A549 (cell line): ENCODE results near the gene CLDN7. TPM values are rescaled to one million over a fixed set of nuclear protein-coding genes. Genes with fewer than 3 reads are reported as not detected.
A peak's percentile ranks its signal among the peaks of the same experiment; 100 is the strongest.

ENCODE experiments used
- ATAC-seq, 2 experiments: fragments of 200-7000 bp in 1 of 2; fragments of >200 bp in 1 of 2; cut with Nextera tagmentation in 1 of 2; cut with Tn5 transposase in 1 of 2; 3 replicates each; pipeline versions ENCODE4 v1.8.0 to v1.9.1; 2018 to 2020; ENCODE audit warnings: mild to moderate bottlenecking in 1 of 2, moderate library complexity in 1 of 2
- CTCF ChIA-PET: fragments of 300-600 bp; sonication (Branson Sonifier 250); formaldehyde crosslinking; extraction: SDS; loops from one replicate; lab custom pipeline; 2021; ENCODE audit warnings: antibody characterized with exemption, inconsistent platforms; lab: Yijun Ruan, JAX
- POLR2A ChIA-PET: fragments of 350-600 bp; formaldehyde crosslinking; extraction: SDS; loops from one replicate; lab custom pipeline; 2021; ENCODE audit warnings: antibody characterized with exemption, inconsistent platforms; lab: Yijun Ruan, JAX
- DNase-seq, 2 experiments: peaks; one replicate each; pipeline versions ENCODE4 v3.0.0 to v3.0.0-alpha.2; 2011 to 2016; ENCODE audit warnings: low read depth in 1 of 2, low spot score in 1 of 2
- FAIRE-seq: peaks from 2 replicates; lab custom pipeline; 2011; peaks lifted over from hg19 to GRCh38; lab: Jason Lieb, UNC
- H3K27ac ChIP-seq, 2 experiments: fragments of >200 bp; sonication (Bioruptor Twin); formaldehyde crosslinking; 3 replicates each; pipeline ENCODE4 v1.5.1; 2016 to 2017
- H3K4me1 ChIP-seq: fragments of >200 bp; sonication (Bioruptor Twin); formaldehyde crosslinking; 3 replicates; pipeline ENCODE4 v1.6.1; 2016
- H3K4me2 ChIP-seq: fragments of >200 bp; sonication (Bioruptor Twin); formaldehyde crosslinking; 3 replicates; pipeline ENCODE4 v1.6.1; 2016
- H3K4me3 ChIP-seq: fragments of >200 bp; sonication (Bioruptor Twin); formaldehyde crosslinking; 3 replicates; pipeline ENCODE4 v1.5.1; 2016
- H3K9me3 ChIP-seq: fragments of >200 bp; sonication (Bioruptor Twin); formaldehyde crosslinking; 3 replicates; pipeline ENCODE4 v1.6.1; 2016
- CBX2 ChIP-seq: fragments of 200-600 bp; sonication (generic); IDR thresholded peaks from 2 replicates; pipeline ENCODE4 v1.6.1; 2016; ENCODE audit warnings: low read depth, mild to moderate bottlenecking, borderline replicate concordance
- CHD2 ChIP-seq: fragments of 150-350 bp; IDR thresholded peaks from 2 replicates; pipeline ENCODE4 v1.6.1; 2014; ENCODE audit warnings: low read length; ENCODE audit not compliant: partially characterized antibody
- CHD4 ChIP-seq: fragments of 200-600 bp; sonication (generic); IDR thresholded peaks from 2 replicates; pipeline ENCODE4 v1.6.1; 2016; ENCODE audit warnings: antibody characterized with exemption, mild to moderate bottlenecking, borderline replicate concordance
- EP300 ChIP-seq, 2 experiments: fragments of >200 bp; sonication (Bioruptor Twin); formaldehyde crosslinking; IDR thresholded peaks; 2 replicates in 1 of 2; 3 replicates in 1 of 2; pipeline ENCODE4 v1.6.1; 2016 to 2017
- GATA3 ChIP-seq: IDR thresholded peaks from 2 replicates; pipeline ENCODE4 v1.6.1; 2012; ENCODE audit warnings: borderline replicate concordance
- JUN ChIP-seq, 2 experiments: fragments of >200 bp; sonication (Bioruptor Twin); formaldehyde crosslinking; IDR thresholded peaks; 2 replicates in 1 of 2; 3 replicates in 1 of 2; pipeline ENCODE4 v1.6.1; 2016 to 2017
- KDM1A ChIP-seq: fragments of 200-600 bp; sonication (generic); IDR thresholded peaks from 2 replicates; pipeline ENCODE4 v1.6.1; 2016; ENCODE audit warnings: low read depth, mild to moderate bottlenecking
- KDM5A ChIP-seq: fragments of 200-600 bp; sonication (generic); IDR thresholded peaks from 2 replicates; pipeline ENCODE4 v1.6.1; 2016; ENCODE audit warnings: antibody characterized with exemption, mild to moderate bottlenecking
- MAZ ChIP-seq: fragments of 150-350 bp; IDR thresholded peaks from 2 replicates; pipeline ENCODE4 v1.6.1; 2014; ENCODE audit warnings: antibody characterized with exemption, low read depth, low read length, borderline replicate concordance
- NR3C1 ChIP-seq: fragments of >200 bp; sonication (Bioruptor Twin); formaldehyde crosslinking; IDR thresholded peaks from 3 replicates; pipeline ENCODE4 v1.6.1; 2017
- PHF8 ChIP-seq: fragments of 200-600 bp; sonication (generic); IDR thresholded peaks from 2 replicates; pipeline ENCODE4 v1.6.1; 2016; ENCODE audit warnings: low read depth, mild to moderate bottlenecking, antibody characterized with exemption, moderate library complexity, borderline replicate concordance
- POLR2AphosphoS2 ChIP-seq: conservative IDR thresholded peaks from 2 replicates; pipeline ENCODE4 v1.6.1; 2012; ENCODE audit warnings: low read length, improper control_type of control experiment, inconsistent platforms
- RCOR1 ChIP-seq: fragments of 150-350 bp; IDR thresholded peaks from 2 replicates; pipeline ENCODE4 v1.6.1; 2014; ENCODE audit warnings: antibody characterized with exemption, low read length, low read depth
- RFX5 ChIP-seq: fragments of 450-650 bp; IDR thresholded peaks from 2 replicates; pipeline ENCODE4 v1.7.1; 2014; ENCODE audit warnings: antibody characterized with exemption, mild to moderate bottlenecking, moderate library complexity
- SMC3 ChIP-seq: fragments of >200 bp; sonication (Bioruptor Twin); formaldehyde crosslinking; IDR thresholded peaks from 3 replicates; pipeline ENCODE4 v1.6.1; 2018; ENCODE audit warnings: inconsistent platforms
- SREBF2 ChIP-seq: fragments of 450-650 bp; IDR thresholded peaks from 2 replicates; pipeline ENCODE4 v1.6.1; 2014; ENCODE audit warnings: mild to moderate bottlenecking, moderate library complexity
- ZFP36 ChIP-seq: fragments of 450-650 bp; IDR thresholded peaks from 2 replicates; pipeline ENCODE4 v1.6.1; 2014; ENCODE audit warnings: borderline replicate concordance; ENCODE audit not compliant: partially characterized antibody
- ZSCAN20 ChIP-seq: fragments of 250-450 bp; sonication (Bioruptor Pico); IDR thresholded peaks from 2 replicates; pipeline ENCODE4 v1.8.0; 2022; ENCODE audit warnings: mild to moderate bottlenecking, moderate library complexity
- WGBS: methylation state at CpG from one replicate; pipeline ENCODE4 v1.1.6; 2017; ENCODE audit errors: missing lambda C conversion rate; 5-methylcytosine and 5-hydroxymethylcytosine counted together
- polyA plus RNA-seq, 4 experiments: library from polyadenylated mRNA; depleted of rRNA in 3 of 4; stranded (reverse); fragments of >200 nt; fragmentation: RNase III in 1 of 4; extraction: RNeasy Plus Mini Kit Qiagen cat#74134 plus additional on column Dnase treatment in 1 of 4; gene quantifications; 2 replicates in 3 of 4; 3 replicates in 1 of 4; pipeline ENCODE4 v1.2.3, GENCODE V29; 2011 to 2017
- TF ChIP-seq, protein P1 (sequence below): fragments of >200 bp; sonication (Bioruptor Twin); formaldehyde crosslinking; IDR thresholded peaks from 2 replicates; pipeline ENCODE4 v1.6.1; 2016
- TF ChIP-seq, protein P2 (sequence below): fragments of 200-600 bp; sonication (generic); IDR thresholded peaks from 2 replicates; pipeline ENCODE4 v1.6.1; 2016; ENCODE audit warnings: antibody characterized with exemption, mild to moderate bottlenecking, moderate library complexity
- TF ChIP-seq, protein P3 (sequence below): fragments of 150-350 bp; IDR thresholded peaks from 2 replicates; pipeline ENCODE4 v1.6.1; 2014; ENCODE audit warnings: low read depth, mild to moderate bottlenecking, low read length
- TF ChIP-seq, protein P4 (sequence below): IDR thresholded peaks from 2 replicates; pipeline ENCODE4 v1.6.1; 2012

Gene CLDN7
- polyA plus RNA-seq, 2 of the 4 experiments (the other 2 are of a cell fraction): 0.97 to 4.2 TPM

DNA sequence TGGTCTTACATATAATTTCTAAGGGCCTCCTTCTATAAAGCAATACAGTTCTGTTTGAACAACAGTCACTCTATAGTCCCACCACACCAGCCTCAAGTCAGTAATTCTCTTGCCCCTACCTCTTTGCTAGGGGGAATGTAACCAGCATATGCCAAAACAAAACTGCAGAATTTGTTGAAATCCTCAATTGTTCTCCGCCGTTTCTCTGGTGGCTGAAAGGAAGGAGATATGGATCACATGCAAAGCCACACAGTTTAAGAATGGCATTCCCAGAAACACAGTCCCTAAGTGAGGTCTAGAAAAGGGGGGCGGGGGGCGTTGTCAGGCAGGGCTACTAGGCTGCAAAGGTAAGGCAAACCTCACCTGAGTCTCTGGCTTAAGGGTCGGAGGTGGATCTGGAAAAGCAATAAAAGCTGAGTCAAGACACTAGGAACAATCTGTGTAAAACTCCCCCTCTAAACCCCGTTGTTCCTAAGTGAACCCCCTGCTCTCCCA, 25.0 kb downstream of the CLDN7 start:
- no peak for DNase-seq
- CTCF ChIA-PET: interaction anchor here (1.1 to 17.3 kb wide), 7 partner anchors 15 to 192 kb away, joined by 3 to 169 read pairs (median 6); partner anchors contain the start of genes ACADVL and DLG4
- POLR2A ChIA-PET: interaction anchor here (0.6 to 6.9 kb wide), 4 partner anchors 14 to 192 kb away, joined by 3 to 63 read pairs (median 6); partner anchors contain the start of genes ACADVL, CTDNEP1, DLG4 and ELP5
- no peak for TF ChIP-seq KDM1A
- peak; percentile 9 for TF ChIP-seq CHD2
- no peaks in the 10 kb centered on the region for H3K9me3 ChIP-seq
- H3K4me3 ChIP-seq: peak overlapping the region; percentile 99
- peak overlapping the region; percentile 98 to 100 for H3K27ac ChIP-seq
- no peak for FAIRE-seq
- WGBS: 42% methylated on average over 6 of the region's 6 CpGs
- H3K4me2 ChIP-seq: peak overlapping the region; percentile 69
- peaks cover 58% of the 10 kb centered on the region for H3K4me1 ChIP-seq
- ATAC-seq: no peak

DNA sequence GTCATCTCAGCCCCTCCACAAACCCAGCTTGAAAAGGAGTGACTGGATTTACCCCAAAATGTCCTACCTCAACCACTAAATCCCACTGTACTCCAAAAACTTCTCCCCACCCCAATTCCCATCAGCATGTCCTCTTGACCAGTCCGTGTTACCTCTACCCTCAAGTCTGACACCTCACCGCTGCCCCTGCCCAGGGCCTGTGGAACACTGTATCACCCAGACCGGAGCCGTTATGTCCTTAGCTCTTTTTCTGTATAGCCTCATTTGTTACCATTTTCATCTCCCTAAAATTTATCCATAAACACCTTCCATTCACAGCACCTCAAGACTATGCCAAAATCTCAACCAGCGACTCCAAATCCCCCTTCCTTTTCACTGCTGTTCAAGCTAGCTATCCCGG, 25.5 kb downstream of the CLDN7 start:
- DNase-seq: no peak
- H3K9me3 ChIP-seq: no peaks in the 10 kb centered on the region
- TF ChIP-seq NR3C1 (no peak), KDM5A (no peak), CBX2 (no peak), ZFP36 (no peak), CHD4 (no peak), EP300 (IDR thresholded peaks at IDR 0.05) (no peak), MAZ (no peak), PHF8 (no peak), ZSCAN20 (CRISPR knock-in tag) (no peak), JUN (IDR thresholded peaks at IDR 0.05) (no peak), RFX5 (no peak), RCOR1 (no peak), SMC3 (no peak), SREBF2 (no peak), GATA3 (no peak), POLR2AphosphoS2 (no peak)
- TF ChIP-seq, protein P1, sequence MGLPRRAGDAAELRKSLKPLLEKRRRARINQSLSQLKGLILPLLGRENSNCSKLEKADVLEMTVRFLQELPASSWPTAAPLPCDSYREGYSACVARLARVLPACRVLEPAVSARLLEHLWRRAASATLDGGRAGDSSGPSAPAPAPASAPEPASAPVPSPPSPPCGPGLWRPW: no peak
- TF ChIP-seq, protein P2, sequence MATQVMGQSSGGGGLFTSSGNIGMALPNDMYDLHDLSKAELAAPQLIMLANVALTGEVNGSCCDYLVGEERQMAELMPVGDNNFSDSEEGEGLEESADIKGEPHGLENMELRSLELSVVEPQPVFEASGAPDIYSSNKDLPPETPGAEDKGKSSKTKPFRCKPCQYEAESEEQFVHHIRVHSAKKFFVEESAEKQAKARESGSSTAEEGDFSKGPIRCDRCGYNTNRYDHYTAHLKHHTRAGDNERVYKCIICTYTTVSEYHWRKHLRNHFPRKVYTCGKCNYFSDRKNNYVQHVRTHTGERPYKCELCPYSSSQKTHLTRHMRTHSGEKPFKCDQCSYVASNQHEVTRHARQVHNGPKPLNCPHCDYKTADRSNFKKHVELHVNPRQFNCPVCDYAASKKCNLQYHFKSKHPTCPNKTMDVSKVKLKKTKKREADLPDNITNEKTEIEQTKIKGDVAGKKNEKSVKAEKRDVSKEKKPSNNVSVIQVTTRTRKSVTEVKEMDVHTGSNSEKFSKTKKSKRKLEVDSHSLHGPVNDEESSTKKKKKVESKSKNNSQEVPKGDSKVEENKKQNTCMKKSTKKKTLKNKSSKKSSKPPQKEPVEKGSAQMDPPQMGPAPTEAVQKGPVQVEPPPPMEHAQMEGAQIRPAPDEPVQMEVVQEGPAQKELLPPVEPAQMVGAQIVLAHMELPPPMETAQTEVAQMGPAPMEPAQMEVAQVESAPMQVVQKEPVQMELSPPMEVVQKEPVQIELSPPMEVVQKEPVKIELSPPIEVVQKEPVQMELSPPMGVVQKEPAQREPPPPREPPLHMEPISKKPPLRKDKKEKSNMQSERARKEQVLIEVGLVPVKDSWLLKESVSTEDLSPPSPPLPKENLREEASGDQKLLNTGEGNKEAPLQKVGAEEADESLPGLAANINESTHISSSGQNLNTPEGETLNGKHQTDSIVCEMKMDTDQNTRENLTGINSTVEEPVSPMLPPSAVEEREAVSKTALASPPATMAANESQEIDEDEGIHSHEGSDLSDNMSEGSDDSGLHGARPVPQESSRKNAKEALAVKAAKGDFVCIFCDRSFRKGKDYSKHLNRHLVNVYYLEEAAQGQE: no peak
- TF ChIP-seq, protein P3, sequence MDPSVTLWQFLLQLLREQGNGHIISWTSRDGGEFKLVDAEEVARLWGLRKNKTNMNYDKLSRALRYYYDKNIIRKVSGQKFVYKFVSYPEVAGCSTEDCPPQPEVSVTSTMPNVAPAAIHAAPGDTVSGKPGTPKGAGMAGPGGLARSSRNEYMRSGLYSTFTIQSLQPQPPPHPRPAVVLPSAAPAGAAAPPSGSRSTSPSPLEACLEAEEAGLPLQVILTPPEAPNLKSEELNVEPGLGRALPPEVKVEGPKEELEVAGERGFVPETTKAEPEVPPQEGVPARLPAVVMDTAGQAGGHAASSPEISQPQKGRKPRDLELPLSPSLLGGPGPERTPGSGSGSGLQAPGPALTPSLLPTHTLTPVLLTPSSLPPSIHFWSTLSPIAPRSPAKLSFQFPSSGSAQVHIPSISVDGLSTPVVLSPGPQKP: no peak
- TF ChIP-seq, protein P4, sequence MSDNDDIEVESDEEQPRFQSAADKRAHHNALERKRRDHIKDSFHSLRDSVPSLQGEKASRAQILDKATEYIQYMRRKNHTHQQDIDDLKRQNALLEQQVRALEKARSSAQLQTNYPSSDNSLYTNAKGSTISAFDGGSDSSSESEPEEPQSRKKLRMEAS: no peak
- peaks cover 60% of the 10 kb centered on the region for H3K4me1 ChIP-seq
- H3K4me2 ChIP-seq: peak overlapping the region; percentile 69
- FAIRE-seq: no peak
- ChIA-PET POLR2A (interaction anchor here (6.9 kb wide), 1 partner anchor 17 kb away, joined by 63 read pairs; the partner anchor contains the start of genes ACADVL and DLG4), CTCF (interaction anchor here (1.1 to 17.3 kb wide), 8 partner anchors 15 to 191 kb away, joined by 3 to 169 read pairs (median 5); partner anchors contain the start of genes ACADVL and DLG4)
- WGBS: 91% methylated on average over 6 of the region's 6 CpGs
- H3K27ac ChIP-seq: peak overlapping the region in 1 of 2 experiments; percentile 98; a peak in 4 of 6 replicates
- H3K4me3 ChIP-seq: peak overlapping the region; percentile 99; the same call in 2 of the 3 replicates
- ATAC-seq: no peak
